Ishikawa (cell line): ENCODE measurements around the gene CFAP46.

Experiments used
- EP300 ChIP-seq: IDR thresholded peaks from 2 replicates; pipeline ENCODE4 v1.6.1; 2012; ENCODE audit warnings: borderline replicate concordance
- FOXM1 ChIP-seq: IDR thresholded peaks from 2 replicates; pipeline ENCODE4 v1.6.1; 2012; ENCODE audit warnings: low read depth, borderline replicate concordance
- TAF1 ChIP-seq: IDR thresholded peaks from 2 replicates; pipeline ENCODE4 v1.6.1; 2012; ENCODE audit warnings: low read depth, mild to moderate bottlenecking
- TCF12 ChIP-seq: IDR thresholded peaks from 2 replicates; pipeline ENCODE4 v1.6.1; 2012; ENCODE audit warnings: low read depth
- TEAD4 ChIP-seq: IDR thresholded peaks from 2 replicates; pipeline ENCODE4 v1.6.1; 2012
- TF ChIP-seq, protein P1 (sequence below): IDR thresholded peaks from 2 replicates; pipeline ENCODE4 v1.6.1; 2012; ENCODE audit warnings: low read depth, mild to moderate bottlenecking
- TF ChIP-seq, protein P2 (sequence below): IDR thresholded peaks from 2 replicates; pipeline ENCODE4 v1.6.1; 2012

- TF ChIP-seq FOXM1 (no peak), TAF1 (no peak), TCF12 (no peak), TEAD4 (no peak), EP300 (no peak)
- TF ChIP-seq, protein P1, sequence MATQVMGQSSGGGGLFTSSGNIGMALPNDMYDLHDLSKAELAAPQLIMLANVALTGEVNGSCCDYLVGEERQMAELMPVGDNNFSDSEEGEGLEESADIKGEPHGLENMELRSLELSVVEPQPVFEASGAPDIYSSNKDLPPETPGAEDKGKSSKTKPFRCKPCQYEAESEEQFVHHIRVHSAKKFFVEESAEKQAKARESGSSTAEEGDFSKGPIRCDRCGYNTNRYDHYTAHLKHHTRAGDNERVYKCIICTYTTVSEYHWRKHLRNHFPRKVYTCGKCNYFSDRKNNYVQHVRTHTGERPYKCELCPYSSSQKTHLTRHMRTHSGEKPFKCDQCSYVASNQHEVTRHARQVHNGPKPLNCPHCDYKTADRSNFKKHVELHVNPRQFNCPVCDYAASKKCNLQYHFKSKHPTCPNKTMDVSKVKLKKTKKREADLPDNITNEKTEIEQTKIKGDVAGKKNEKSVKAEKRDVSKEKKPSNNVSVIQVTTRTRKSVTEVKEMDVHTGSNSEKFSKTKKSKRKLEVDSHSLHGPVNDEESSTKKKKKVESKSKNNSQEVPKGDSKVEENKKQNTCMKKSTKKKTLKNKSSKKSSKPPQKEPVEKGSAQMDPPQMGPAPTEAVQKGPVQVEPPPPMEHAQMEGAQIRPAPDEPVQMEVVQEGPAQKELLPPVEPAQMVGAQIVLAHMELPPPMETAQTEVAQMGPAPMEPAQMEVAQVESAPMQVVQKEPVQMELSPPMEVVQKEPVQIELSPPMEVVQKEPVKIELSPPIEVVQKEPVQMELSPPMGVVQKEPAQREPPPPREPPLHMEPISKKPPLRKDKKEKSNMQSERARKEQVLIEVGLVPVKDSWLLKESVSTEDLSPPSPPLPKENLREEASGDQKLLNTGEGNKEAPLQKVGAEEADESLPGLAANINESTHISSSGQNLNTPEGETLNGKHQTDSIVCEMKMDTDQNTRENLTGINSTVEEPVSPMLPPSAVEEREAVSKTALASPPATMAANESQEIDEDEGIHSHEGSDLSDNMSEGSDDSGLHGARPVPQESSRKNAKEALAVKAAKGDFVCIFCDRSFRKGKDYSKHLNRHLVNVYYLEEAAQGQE = no peak
- TF ChIP-seq, protein P2, sequence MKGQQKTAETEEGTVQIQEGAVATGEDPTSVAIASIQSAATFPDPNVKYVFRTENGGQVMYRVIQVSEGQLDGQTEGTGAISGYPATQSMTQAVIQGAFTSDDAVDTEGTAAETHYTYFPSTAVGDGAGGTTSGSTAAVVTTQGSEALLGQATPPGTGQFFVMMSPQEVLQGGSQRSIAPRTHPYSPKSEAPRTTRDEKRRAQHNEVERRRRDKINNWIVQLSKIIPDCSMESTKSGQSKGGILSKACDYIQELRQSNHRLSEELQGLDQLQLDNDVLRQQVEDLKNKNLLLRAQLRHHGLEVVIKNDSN = no peak
Measured at GRCh38 chr10:132919374-132920100, 22.8 kb downstream of the CFAP46 start.
